ENCODE results near the gene DIDO1. TPM values are rescaled to one million over a fixed set of nuclear protein-coding genes. Genes with fewer than 3 reads are reported as not detected.
A peak's percentile ranks its signal among the peaks of the same experiment; 100 is the strongest.

The DIDO1 gene
- total RNA-seq, 1 experiment from 2014 or later: 85.9 TPM

- Histone ChIP-seq H4K20me1 (ENCODE audit: control insufficient read depth, insufficient read depth, insufficient read length) (no peaks in the 10 kb centered on the region), H2BK12ac (ENCODE audit: insufficient read length, low read depth, low read length) (no peak overlapping the region), H3K9me3 (ENCODE audit: control insufficient read depth, low read depth, low read length) (no peaks in the 10 kb centered on the region), H2BK20ac (ENCODE audit: low read depth, low read length, poor library complexity, severe bottlenecking) (no peak overlapping the region), H3K9ac (ENCODE audit: extremely low read depth, insufficient read length, low read length) (no peak overlapping the region), H4K5ac (ENCODE audit: insufficient read length, low read depth, low read length) (no peak overlapping the region), H2AK5ac (ENCODE audit: insufficient read length, low read length) (no peak overlapping the region), H2BK5ac (ENCODE audit: insufficient read length, low read length) (no peak overlapping the region), H3K79me2 (ENCODE audit: insufficient read depth, low read length) (no peaks in the 10 kb centered on the region), H2BK15ac (ENCODE audit: low read depth, low read length) (no peak overlapping the region), H3K23me2 (ENCODE audit: insufficient read length, low read depth, low read length, poor library complexity, severe bottlenecking) (no peaks in the 10 kb centered on the region), H4K91ac (ENCODE audit: insufficient read length, low read depth, low read length) (no peak overlapping the region), H3T11ph (ENCODE audit: low read length) (no peak overlapping the region), H3K4me1 (ENCODE audit: insufficient read depth, low read length) (no peaks in the 10 kb centered on the region), H2BK120ac (ENCODE audit: low read depth, low read length, poor library complexity, severe bottlenecking) (no peak overlapping the region), H3K18ac (ENCODE audit: insufficient read length, low read depth, low read length) (no peak overlapping the region), H3K79me1 (ENCODE audit: insufficient read depth, low read depth, low read length, poor library complexity, severe bottlenecking) (no peaks in the 10 kb centered on the region), H4K8ac (replicated peaks; ENCODE audit: insufficient read length, low read depth, low read length) (no peak overlapping the region), H3K56ac (ENCODE audit: insufficient read length, low read depth, low read length) (no peak overlapping the region), H3K27ac (ENCODE audit: insufficient read length, low read depth, low read length) (no peak overlapping the region), H3K4ac (ENCODE audit: low read depth, low read length) (no peak overlapping the region), H3K14ac (ENCODE audit: insufficient read depth, low read length) (no peak overlapping the region), H3K27me3 (ENCODE audit: insufficient read depth, low read length) (no peaks in the 10 kb centered on the region), H3K23ac (ENCODE audit: insufficient read length, low read depth, low read length) (no peak overlapping the region), H3K4me2 (ENCODE audit: insufficient read depth, insufficient read length, low read length) (no peak overlapping the region), H2AFZ (ENCODE audit: low read length) (no peak overlapping the region)
- H3K36me3 Mint-ChIP-seq (ENCODE audit: insufficient read depth in 1 of 3, low read depth in 3 of 3): peaks cover 26 to 61% (median 56%) of the 10 kb centered on the region in 3 experiments
- no peak for TF ChIP-seq CTCF (conservative IDR thresholded peaks at IDR 0.05)
- peak overlapping the region in 1 of 3 experiments; percentile 22; a peak in 1 of 7 replicates for H3K27ac Mint-ChIP-seq
- no peaks in the 10 kb centered on the region for H3K27me3 Mint-ChIP-seq (ENCODE audit: low read depth)
- no peak for DNase-seq
- H3K4me3 Mint-ChIP-seq: no peak overlapping the region
- no CpG with 5 or more reads among the region's 12 CpGs for WGBS (ENCODE audit: extremely low coverage, insufficient read length, low lambda C conversion rate)
- H3K9me3 Mint-ChIP-seq: no peaks in the 10 kb centered on the region
- peaks cover 0 to 9% of the 10 kb centered on the region in 2 experiments; a peak in 2 of 4 replicates for H3K4me1 Mint-ChIP-seq
These were observed 73.5 kb downstream of the DIDO1 start for GRCh38 chr20:62852841-62853240.
